ENCODE data around the gene PTGIR. TPM values are rescaled to one million over a fixed set of nuclear protein-coding genes. Genes with fewer than 3 reads are reported as not detected.

The PTGIR gene
- total and polyA plus RNA-seq, 10 of the 15 experiments (the other 5 are each of a cell fraction or from before 2014, with no cell fraction given), result 0.34 to 29.1 (median 9.9) TPM

- TF ChIP-seq NFYA (IDR thresholded peaks at IDR 0.05; ENCODE audit: borderline replicate concordance, low read depth, low read length), result no peak
- no peak for TF ChIP-seq NBN (IDR thresholded peaks at IDR 0.05)
- no peak for TF ChIP-seq PAX8 (IDR thresholded peaks at IDR 0.05)
- TF ChIP-seq CUX1 (IDR thresholded peaks at IDR 0.05; ENCODE audit: insufficient replicate concordance, low read depth, low read length), result no peak
- TF ChIP-seq RBBP5 (conservative IDR thresholded peaks at IDR 0.05), result no peak
- no peak for TF ChIP-seq STAT1 (conservative IDR thresholded peaks at IDR 0.05)
Observed at GRCh38 chr19:46613525-46613924, 11.4 kb downstream of the PTGIR start (continued).

GRCh38 chr19:46611776-46612175, 13.1 kb downstream of the PTGIR start:
- H3K4me3 ChIP-seq, result no peak overlapping the region
- ATAC-seq (peak; percentile 15), DNase-seq (ENCODE audit: low read depth, low spot score) (no peak), FAIRE-seq (no peak)
- 77% methylated on average over 6 of the region's 6 CpGs for WGBS (ENCODE audit: insufficient coverage, insufficient replicate concordance, low lambda C conversion rate, missing lambda C conversion rate)
- H4K20me1 ChIP-seq (ENCODE audit: control insufficient read depth, insufficient read depth), result peaks cover 10% of the 10 kb centered on the region
- no peaks in the 10 kb centered on the region for H3K79me2 ChIP-seq (ENCODE audit: control insufficient read depth, insufficient read depth, low read length)
- TF ChIP-seq PML (IDR thresholded peaks at IDR 0.05; ENCODE audit: low read length) (no peak), IKZF2 (IDR thresholded peaks at IDR 0.05) (0 out of 4 replicates have a peak, but pooled peaks of 1 of the 2 experiments have one; percentile 2)
- no peaks in the 10 kb centered on the region for H3K27me3 ChIP-seq (replicated peaks in 1 of 2; ENCODE audit: control insufficient read depth in 2 of 2, insufficient read depth in 2 of 2, low read length in 1 of 2)
- no peak overlapping the region for H2AFZ ChIP-seq (ENCODE audit: control insufficient read depth, low read depth, low read length)
- POLR2A ChIA-PET, result interaction anchor here (0.8 to 5.5 kb wide), 7 partner anchors 8 to 102 kb away, joined by 3 to 45 read pairs (median 5); partner anchors contain the start of genes CALM3, DACT3 and PTGIR
- H3K27ac ChIP-seq (ENCODE audit: control insufficient read depth, insufficient read depth), result no peak overlapping the region
- SMC1A ChIA-PET (ENCODE audit: uncharacterized antibody, unreplicated experiment), result interaction anchor here (0.8 to 17.6 kb wide), 11 partner anchors 10 to 117 kb away, joined by 3 to 286 read pairs (median 4); partner anchors contain the start of genes CALM3 and DACT3
- RAD21 ChIA-PET (ENCODE audit: unreplicated experiment), result interaction anchor here (1.0 to 11.8 kb wide), 5 partner anchors 10 to 142 kb away, joined by 4 to 245 read pairs (median 7); partner anchors contain the start of genes CALM3 and DACT3
- intact Hi-C loops (cut with micrococcal nuclease; ENCODE audit: unreplicated experiment) (loop anchor here (5.0 kb wide), 1 partner anchor 106 kb away; the partner anchor contains the start of gene PRKD2), in situ Hi-C loops (cut with MboI) (loop anchor here (5.0 kb wide), 1 partner anchor 51 kb away; the partner anchor contains the start of gene DACT3)
- H3K9me3 ChIP-seq (replicated peaks; ENCODE audit: control insufficient read depth, insufficient read depth, low read length), result no peaks in the 10 kb centered on the region
- CTCF ChIA-PET, result interaction anchor here (0.6 to 13.7 kb wide), 16 partner anchors 9 to 264 kb away, joined by 3 to 434 read pairs (median 5); partner anchors contain the start of genes CALM3, DACT3, FKRP and GNG8
- H3K4me2 ChIP-seq (ENCODE audit: control insufficient read depth, insufficient read depth), result peak overlapping the region; percentile 75
- H3K9ac ChIP-seq (ENCODE audit: control insufficient read depth, insufficient read depth, low read length), result no peak overlapping the region
- BruUV-seq (replicated peaks), result no TSS peak
- peaks cover 25 to 34% of the 10 kb centered on the region in 2 experiments; a peak in 3 of 4 replicates for H3K36me3 ChIP-seq (ENCODE audit: control insufficient read depth in 2 of 2, insufficient read depth in 2 of 2, low read length in 1 of 2)
- H3K4me1 ChIP-seq (ENCODE audit: control insufficient read depth, insufficient read depth, low read length), result peaks cover 31% of the 10 kb centered on the region

Data from GM12878 (cell line).